HepG2 (cell line): Measurements from ENCODE around the gene C1orf94. TPM values are rescaled to one million over a fixed set of nuclear protein-coding genes. Genes with fewer than 3 reads are reported as not detected.

Experiments
- ATAC-seq: fragments of 200-7000 bp; cut with Tn5 transposase; 3 replicates; pipeline ENCODE4 v1.9.1; 2020; ENCODE audit warnings: mild to moderate bottlenecking, moderate library complexity
- BruUV-seq: library from RNA; stranded (reverse); fragments of 400-500 nt; replicated peaks from 2 replicates; lab custom pipeline; 2021; lab: Mats Ljungman, UMichigan
- CTCF ChIA-PET: fragments of 300-600 bp; formaldehyde crosslinking; extraction: SDS; loops from one replicate; lab custom pipeline; 2021; ENCODE audit warnings: low total read pairs, inconsistent platforms, low intra/inter-chr PET ratio; lab: Yijun Ruan, JAX
- POLR2A ChIA-PET: fragments of 350-600 bp; sonication (Branson Sonifier 250); formaldehyde crosslinking; loops from one replicate; lab custom pipeline; 2020; ENCODE audit warnings: antibody characterized with exemption, inconsistent platforms; lab: Yijun Ruan, JAX
- DNase-seq: peaks from one replicate; pipeline ENCODE4 v3.0.0-alpha.2; 2015; ENCODE audit warnings: low spot score
- FAIRE-seq: peaks from 3 replicates; lab custom pipeline; 2011; peaks lifted over from hg19 to GRCh38; lab: Jason Lieb, UNC
- H2AFZ ChIP-seq: one replicate; pipeline ENCODE4 v1.6.1; 2011; ENCODE audit warnings: low read length, inconsistent platforms
- H3K27ac ChIP-seq: fragments of 300-600 bp; 3 replicates; pipeline ENCODE4 v1.8.0; 2011; ENCODE audit warnings: mixed run types, mild to moderate bottlenecking, mixed read lengths, low read length, inconsistent platforms; ENCODE audit not compliant: insufficient read depth; ENCODE audit errors: extremely low read length
- H3K27me3 ChIP-seq, 2 experiments: fragments of 200-600 bp in 1 of 2; 2 replicates in 1 of 2; 3 replicates in 1 of 2; pipeline versions ENCODE4 v1.6.0 to v1.8.0; 2011; ENCODE audit warnings: low read length in 2 of 2, mild to moderate bottlenecking in 2 of 2, moderate library complexity in 2 of 2, inconsistent platforms in 1 of 2; ENCODE audit not compliant: insufficient read depth in 2 of 2, control insufficient read depth in 1 of 2
- H3K36me3 ChIP-seq, 2 experiments: fragments of 200-600 bp in 1 of 2; replicated peaks in 1 of 2; 2 replicates in 1 of 2; 3 replicates in 1 of 2; pipeline versions ENCODE4 v1.5.1 to v1.8.0; 2011; ENCODE audit warnings: low read length in 2 of 2, inconsistent platforms in 1 of 2; ENCODE audit not compliant: insufficient read depth in 2 of 2, control insufficient read depth in 1 of 2
- H3K4me1 ChIP-seq: 2 replicates; pipeline ENCODE4 v1.5.1; 2012; ENCODE audit warnings: low read length, inconsistent platforms; ENCODE audit not compliant: insufficient read depth
- H3K4me2 ChIP-seq: 2 replicates; pipeline ENCODE4 v1.6.0; 2011; ENCODE audit warnings: low read depth, low read length, inconsistent platforms
- H3K4me3 ChIP-seq, 3 experiments: fragments of 200-600 bp in 1 of 3; sonication (generic), shearing (Covaris generic) in 1 of 3; replicated peaks in 1 of 3; 2 replicates each; pipeline ENCODE4 v1.5.1; 2011 to 2016; ENCODE audit warnings: low read length in 3 of 3, inconsistent platforms in 2 of 3, low read depth in 2 of 3, mild to moderate bottlenecking in 2 of 3, control low read depth in 1 of 3, mixed read lengths in 1 of 3; ENCODE audit not compliant: insufficient read depth in 1 of 3
- H3K79me2 ChIP-seq: one replicate; pipeline ENCODE4 v1.6.1; 2011; ENCODE audit warnings: low read length, inconsistent platforms; ENCODE audit not compliant: insufficient read depth
- H3K9ac ChIP-seq: 2 replicates; pipeline ENCODE4 v1.6.0; 2011; ENCODE audit warnings: mild to moderate bottlenecking, low read depth, low read length, inconsistent platforms; ENCODE audit not compliant: insufficient read depth
- H3K9me3 ChIP-seq: 2 replicates; pipeline ENCODE4 v1.5.1; 2012; ENCODE audit warnings: mild to moderate bottlenecking, low read length
- H4K20me1 ChIP-seq: 2 replicates; pipeline ENCODE4 v1.6.0; 2011; ENCODE audit warnings: inconsistent platforms, mild to moderate bottlenecking, low read length, moderate library complexity; ENCODE audit not compliant: insufficient read depth
- ATF1 ChIP-seq: IDR thresholded peaks from 2 replicates; pipeline ENCODE4 v1.6.1; 2016; ENCODE audit warnings: mild to moderate bottlenecking, control low read depth
- DR1 ChIP-seq: sonication (generic); formaldehyde crosslinking; IDR thresholded peaks from 2 replicates; pipeline ENCODE4 v1.8.0; 2021; ENCODE audit warnings: mild to moderate bottlenecking, missing genetic modification reagents, inconsistent platforms
- FOSL1 ChIP-seq: sonication (generic); formaldehyde crosslinking; IDR thresholded peaks from 2 replicates; pipeline ENCODE4 v1.9.0; 2021; ENCODE audit warnings: missing genetic modification reagents, borderline replicate concordance
- FOXO4 ChIP-seq: sonication (generic); formaldehyde crosslinking; conservative IDR thresholded peaks from 2 replicates; pipeline ENCODE4 v1.8.1; 2023; ENCODE audit warnings: missing genetic modification reagents
- FOXP4 ChIP-seq: sonication (generic); formaldehyde crosslinking; IDR thresholded peaks from 2 replicates; pipeline ENCODE4 v1.4.0; 2020; ENCODE audit warnings: missing genetic modification reagents
- GATA4 ChIP-seq: sonication (generic); IDR thresholded peaks from 2 replicates; pipeline ENCODE4 v1.6.1; 2016; ENCODE audit warnings: antibody characterized with exemption, low read depth, borderline replicate concordance
- HDAC6 ChIP-seq: fragments of 200-600 bp; sonication (generic); IDR thresholded peaks from 2 replicates; pipeline ENCODE4 v1.7.0; 2017; ENCODE audit warnings: mild to moderate bottlenecking, antibody characterized with exemption, low read length, low read depth
- KAT2B ChIP-seq: fragments of 150-350 bp; IDR thresholded peaks from 2 replicates; pipeline ENCODE4 v1.6.1; 2014; ENCODE audit warnings: low read depth, low read length, borderline replicate concordance
- MBD4 ChIP-seq: IDR thresholded peaks from 2 replicates; pipeline ENCODE4 v1.6.1; 2012; ENCODE audit warnings: low read length, inconsistent platforms, borderline replicate concordance
- NR0B2 ChIP-seq: sonication (generic); formaldehyde crosslinking; IDR thresholded peaks from 2 replicates; pipeline ENCODE4 v1.4.0; 2020; ENCODE audit warnings: mild to moderate bottlenecking, missing genetic modification reagents
- PRPF4 ChIP-seq: fragments of 200-400 bp; formaldehyde crosslinking; IDR thresholded peaks from 2 replicates; pipeline ENCODE4 v1.6.1; 2016; ENCODE audit warnings: low read length, low read depth; ENCODE audit not compliant: poor library complexity, severe bottlenecking
- SOX5 ChIP-seq: IDR thresholded peaks from 2 replicates; pipeline ENCODE4 v1.6.1; 2016; ENCODE audit warnings: borderline replicate concordance
- U2AF1 ChIP-seq: fragments of 200-400 bp; formaldehyde crosslinking; optimal IDR thresholded peaks from 2 replicates; pipeline ENCODE3; 2017; ENCODE audit warnings: mild to moderate bottlenecking, low read depth, low read length
- WIZ ChIP-seq: sonication (generic); formaldehyde crosslinking; IDR thresholded peaks from 2 replicates; pipeline ENCODE4 v1.5.1; 2020; ENCODE audit warnings: mild to moderate bottlenecking, missing genetic modification reagents
- ZFP36 ChIP-seq: fragments of 150-350 bp; IDR thresholded peaks from 2 replicates; pipeline ENCODE4 v1.6.1; 2018; ENCODE audit warnings: borderline replicate concordance, low read length, low read depth; ENCODE audit not compliant: partially characterized antibody
- ZNF230 ChIP-seq: sonication (generic); formaldehyde crosslinking; IDR thresholded peaks from 2 replicates; pipeline ENCODE4 v1.4.0; 2020; ENCODE audit warnings: mild to moderate bottlenecking, missing genetic modification reagents
- ZNF343 ChIP-seq: sonication (generic); formaldehyde crosslinking; IDR thresholded peaks from 2 replicates; pipeline ENCODE4 v1.4.0; 2020; ENCODE audit warnings: mild to moderate bottlenecking, missing genetic modification reagents
- ZNF549 ChIP-seq: sonication (generic); formaldehyde crosslinking; IDR thresholded peaks from 2 replicates; pipeline ENCODE4 v1.5.0; 2020; ENCODE audit warnings: missing genetic modification reagents
- ZNF749 ChIP-seq: sonication (generic); formaldehyde crosslinking; IDR thresholded peaks from 2 replicates; pipeline ENCODE4 v1.8.0; 2022; ENCODE audit warnings: mild to moderate bottlenecking, missing genetic modification reagents, moderate library complexity, borderline replicate concordance
- ZNF772 ChIP-seq: sonication (generic); formaldehyde crosslinking; IDR thresholded peaks from 2 replicates; pipeline ENCODE4 v1.5.0; 2020; ENCODE audit warnings: mild to moderate bottlenecking, missing genetic modification reagents
- WGBS: methylation state at CpG from one replicate; pipeline ENCODE4 v1.1.6; 2017; ENCODE audit warnings: low lambda C conversion rate; 5-methylcytosine and 5-hydroxymethylcytosine counted together
- in situ Hi-C: cut with HindIII; loops from 2 replicates; pipeline ENCODE4 v1.10.0; 2017; ENCODE audit warnings: low pct_unique_long_range_greater_than_20kb; ENCODE audit not compliant: extremely low pct_ligation_motif_present
- intact Hi-C: fragments of 100-400 bp; cut with micrococcal nuclease; formaldehyde crosslinking; loops from one replicate; pipeline ENCODE4 v1.10.0; 2022; ENCODE audit not compliant: unreplicated experiment
- polyA plus RNA-seq, 8 experiments: library from polyadenylated mRNA; depleted of rRNA in 3 of 8; stranded (reverse) in 7 of 8; unstranded in 1 of 8; fragments of >200 nt; fragmentation: Illumina TruSeq in 4 of 8; extraction: Trizol in 4 of 8; gene quantifications; 2 replicates each; pipeline versions ENCODE4 v1.2.1 to v1.2.3, GENCODE V29; 2011 to 2016; ENCODE audit warnings: low read depth in 4 of 8, missing spikeins in 1 of 8, mixed read lengths in 1 of 8; ENCODE audit not compliant: insufficient read depth in 1 of 8
- total RNA-seq, 5 experiments: library from RNA; depleted of rRNA; stranded (reverse); fragments of >200 nt; fragmentation: Illumina TruSeq; extraction: Trizol; gene quantifications; 2 replicates each; pipeline ENCODE4 v1.2.3, GENCODE V29; 2016; ENCODE audit warnings: low read depth in 1 of 5

The C1orf94 gene
- total and polyA plus RNA-seq, 2 of the 13 experiments (the other 11 are each of a cell fraction or from before 2014, with no cell fraction given) = not detected

- no peak overlapping the region for H2AFZ ChIP-seq
- WGBS = 3% methylated on average over 2 of the region's 2 CpGs
- CTCF ChIA-PET = no interaction called here
- FAIRE-seq (no peak), DNase-seq (no peak), ATAC-seq (no peak)
- H3K4me3 ChIP-seq = no peak overlapping the region
- H3K27ac ChIP-seq = no peak overlapping the region
- H3K9me3 ChIP-seq = no peaks in the 10 kb centered on the region
- POLR2A ChIA-PET = no interaction called here
- H3K4me2 ChIP-seq = no peak overlapping the region
- no peaks in the 10 kb centered on the region for H3K79me2 ChIP-seq
- peaks cover 0 to 9% of the 10 kb centered on the region in 2 experiments; a peak in 1 of 5 replicates for H3K27me3 ChIP-seq
- TF ChIP-seq ATF1 (CRISPR knock-in tag) = no peak
- no peak for TF ChIP-seq ZNF549 (CRISPR knock-in tag)
- TF ChIP-seq FOXP4 (CRISPR knock-in tag) = no peak
- TF ChIP-seq DR1 = no peak
- no peak for TF ChIP-seq WIZ (CRISPR knock-in tag)
- no peak for TF ChIP-seq GATA4
- TF ChIP-seq NR0B2 (CRISPR knock-in tag) = no peak
- no peak for TF ChIP-seq ZFP36
- no peak for TF ChIP-seq MBD4
- no peak for TF ChIP-seq U2AF1
- no peak for TF ChIP-seq HDAC6
- no peak for TF ChIP-seq ZNF749 (CRISPR knock-in tag)
- no peak for TF ChIP-seq ZNF343 (CRISPR knock-in tag)
- TF ChIP-seq PRPF4 = no peak
- TF ChIP-seq ZNF230 = no peak
- TF ChIP-seq ZNF772 (CRISPR knock-in tag) = no peak
- no peak for TF ChIP-seq FOXO4 (CRISPR knock-in tag)
- no peak for TF ChIP-seq FOSL1 (CRISPR knock-in tag)
- no peak for TF ChIP-seq KAT2B
- TF ChIP-seq SOX5 = no peak
- TF ChIP-seq, all 625 proteins: peak for 0
- in situ Hi-C loops (no loop called here), intact Hi-C loops (no loop called here)
- Histone ChIP-seq H3K4me1 (no peaks in the 10 kb centered on the region), H3K9ac (no peak overlapping the region), H3K36me3 (no peaks in the 10 kb centered on the region), H4K20me1 (no peaks in the 10 kb centered on the region)
- no TSS peak for BruUV-seq
Observed at GRCh38 chr1:34143975-34144374, 32.7 kb upstream of the C1orf94 start.
